GM21423 (cell line): Measurements from ENCODE around the gene C2orf72.
"Not testable (repeated sequence)": the region's sequence is repeated elsewhere in the genome, so short reads cannot be mapped to it uniquely, and the experiment has no call there.

Experiments used
- ATAC-seq: cut with Tn5 transposase; IDR thresholded peaks from one replicate; pipeline ENCODE4 v1.9.1; 2021; ENCODE audit warnings: mild to moderate bottlenecking, moderate library complexity; ENCODE audit not compliant: unreplicated experiment

The C2orf72 gene

GRCh38 chr2:231013820-231014219 lies 23.5 kb upstream of the C2orf72 start:
- ATAC-seq, result no peak

DNA sequence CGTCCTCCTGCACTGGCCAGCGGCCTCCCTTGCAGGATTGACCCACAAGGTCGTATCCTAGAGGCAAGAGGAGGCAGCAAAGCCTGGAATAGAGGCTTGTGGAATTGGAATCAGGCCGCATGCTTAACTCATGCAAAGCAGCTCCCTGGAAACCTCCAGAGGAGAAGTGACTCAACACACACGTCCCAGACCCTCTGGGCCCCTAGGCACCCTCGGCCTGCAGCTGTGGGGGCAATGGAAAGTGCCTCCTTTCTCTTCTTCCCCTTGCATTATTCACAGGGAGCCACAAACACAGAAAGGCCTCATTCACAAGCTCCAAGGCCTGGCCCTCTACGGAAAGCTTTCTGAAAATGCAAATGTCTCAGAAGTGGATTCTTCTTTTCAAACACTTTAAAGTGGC lies 21.8 kb upstream of the C2orf72 start:
- ATAC-seq, result no peak

GRCh38 chr2:231015926-231016325 lies 21.4 kb upstream of the C2orf72 start:
- ATAC-seq, result no peak

- ATAC-seq, result no peak
These were observed 20.6 kb upstream of the C2orf72 start for GRCh38 chr2:231016566-231017230.

GRCh38 chr2:231017231-231017598 lies 20.1 kb upstream of the C2orf72 start:
- ATAC-seq, result no peak

DNA sequence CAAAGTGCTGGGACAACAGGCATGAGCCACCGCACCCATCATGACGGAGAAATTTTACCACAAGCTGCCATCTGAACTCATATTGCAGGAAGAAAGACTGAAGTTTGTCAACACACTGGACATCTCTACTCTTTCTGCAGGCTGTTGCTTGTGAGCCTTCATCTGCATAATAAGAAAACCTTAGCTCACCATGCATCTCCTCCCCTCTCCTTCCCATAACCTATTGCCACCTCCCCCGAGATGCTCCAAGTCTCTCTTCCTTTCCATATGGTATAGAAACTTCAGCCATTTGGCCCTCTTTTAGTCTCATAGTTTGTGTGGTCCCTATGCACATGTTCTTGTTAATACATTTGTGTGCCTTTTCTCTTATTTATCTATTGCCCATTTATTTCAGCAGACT lies 19.1 kb upstream of the C2orf72 start:
- no peak for ATAC-seq

- not testable (repeated sequence) for ATAC-seq
These were observed 12.3 kb upstream of the C2orf72 start for GRCh38 chr2:231025059-231025458.

GRCh38 chr2:231028889-231029288 lies 8.4 kb upstream of the C2orf72 start:
- no peak for ATAC-seq

DNA sequence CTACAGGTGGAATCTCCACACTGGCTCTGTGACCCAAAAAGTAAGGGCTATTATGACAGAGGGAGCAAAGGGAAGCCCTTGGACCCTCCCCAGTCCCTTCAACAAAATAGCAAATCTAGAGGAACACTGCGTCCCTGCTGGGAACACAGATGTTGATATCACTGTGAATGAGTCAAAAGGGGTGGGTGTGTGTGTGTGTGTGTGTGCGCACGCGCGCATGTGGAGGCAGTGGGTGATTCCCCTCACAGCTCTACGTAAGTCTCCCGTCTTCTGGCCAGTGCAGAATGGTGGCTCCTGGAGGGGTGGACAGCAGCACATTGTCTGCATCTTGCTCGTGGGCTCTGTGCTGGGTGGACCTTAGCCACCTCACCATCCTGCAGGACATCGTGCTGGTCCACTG lies 7.8 kb upstream of the C2orf72 start:
- no peak for ATAC-seq

- ATAC-seq, result no peak
These were observed 6.6 kb upstream of the C2orf72 start for GRCh38 chr2:231030725-231031124.

DNA sequence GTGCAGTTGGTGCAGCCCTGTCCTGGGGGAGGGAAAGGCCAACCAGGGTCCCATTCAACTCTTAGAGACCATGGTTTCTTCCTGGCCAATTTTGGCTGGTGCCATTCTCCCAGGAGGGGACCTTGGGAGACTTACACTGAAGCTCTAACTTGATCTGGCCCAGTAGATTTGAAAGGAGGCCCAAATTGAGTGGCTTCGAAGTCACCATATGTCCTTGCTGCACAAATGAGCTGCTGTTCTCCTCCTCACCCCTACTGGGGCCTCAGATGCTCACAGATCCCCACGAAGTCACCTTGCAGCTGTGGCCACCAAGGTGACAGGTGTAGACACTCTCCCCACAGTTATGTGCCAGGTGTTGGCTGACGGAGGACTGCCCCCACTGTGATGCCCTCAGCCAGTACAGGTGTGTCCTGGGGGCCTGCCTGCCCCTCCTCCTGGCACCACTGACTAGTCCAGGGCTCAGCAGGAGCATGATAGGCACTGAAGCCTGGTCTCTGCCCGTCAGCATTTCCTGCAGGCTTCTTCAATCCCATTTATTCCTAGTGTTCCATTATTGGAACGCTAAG lies 4.7 kb upstream of the C2orf72 start:
- ATAC-seq, result no peak

DNA sequence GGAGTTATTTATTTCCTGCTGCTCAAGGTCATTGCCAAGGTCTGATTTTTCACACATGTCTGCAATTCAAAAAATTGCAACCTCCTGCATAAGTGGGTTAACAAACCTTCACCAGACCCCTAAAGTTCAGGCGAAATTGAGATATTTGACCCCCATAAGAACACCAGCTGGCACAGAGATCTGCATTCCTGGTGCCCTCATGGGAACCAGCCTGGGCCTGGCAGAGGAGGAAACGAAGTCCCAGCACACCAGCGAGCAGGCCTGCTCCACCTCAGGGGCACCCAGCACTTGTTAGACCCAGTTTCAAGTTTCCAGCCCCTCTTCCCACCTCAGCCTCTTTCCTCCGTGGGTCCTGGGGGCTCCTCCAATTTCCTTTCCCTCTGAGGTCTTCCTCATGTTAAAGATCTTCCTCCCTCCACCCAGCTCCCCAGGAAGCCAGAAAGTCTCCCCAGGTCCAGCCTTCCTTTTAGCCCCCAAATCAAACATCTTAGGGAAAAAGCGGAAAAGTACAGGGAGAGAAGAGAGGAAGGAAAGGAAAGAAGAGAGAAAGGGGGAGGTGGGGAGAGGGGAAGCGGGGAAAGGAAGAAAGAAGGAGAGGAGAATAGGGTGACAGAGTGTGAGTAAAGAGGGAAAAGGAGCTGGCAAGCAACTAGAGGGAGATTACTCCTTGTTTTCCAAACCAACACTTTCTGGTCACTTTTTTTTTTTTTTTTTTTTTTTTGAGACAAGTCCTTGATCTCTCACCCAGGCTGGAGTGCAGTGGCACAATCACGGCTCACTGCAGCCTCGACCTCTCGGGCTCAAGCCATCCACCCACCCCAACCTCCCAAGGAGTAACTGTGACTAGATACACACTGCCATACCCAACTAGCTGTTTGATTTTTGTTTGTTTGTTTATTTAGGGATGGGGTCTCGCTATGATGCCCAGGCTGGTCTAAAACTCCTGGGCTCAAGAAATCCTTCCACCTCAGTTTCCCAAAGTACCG lies 3.9 kb upstream of the C2orf72 start:
- ATAC-seq, result no peak

DNA sequence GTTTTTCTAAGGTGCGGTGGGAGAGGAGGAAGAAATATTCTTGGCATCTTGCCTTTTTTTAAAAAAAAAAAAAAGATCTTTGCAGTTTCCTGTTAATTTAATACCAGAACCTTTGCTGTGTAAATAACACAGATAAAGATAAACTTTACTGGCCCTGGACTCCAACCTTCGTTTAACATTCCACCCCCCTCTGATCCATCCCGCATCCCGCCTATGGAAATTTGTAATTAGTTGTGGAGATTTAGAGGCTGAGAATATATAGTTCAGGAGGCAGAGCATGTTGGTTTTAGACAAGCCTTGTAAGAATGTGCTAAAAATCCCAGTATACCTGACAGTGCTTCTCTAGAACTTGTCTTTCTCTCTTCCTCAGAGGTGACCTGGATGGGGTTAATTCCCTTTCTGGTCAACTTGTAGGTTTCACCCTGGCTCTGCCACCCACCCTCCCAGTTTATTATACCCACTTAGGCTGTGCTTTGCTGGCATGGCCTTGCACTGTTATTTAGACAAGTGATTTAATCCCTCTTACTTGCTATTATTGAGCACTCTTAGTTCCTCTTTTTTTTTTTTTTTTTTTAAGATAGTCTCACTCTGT lies 2.9 kb upstream of the C2orf72 start:
- ATAC-seq, result no peak

- ATAC-seq, result no peak
These were observed 1.2 kb upstream of the C2orf72 start for GRCh38 chr2:231036131-231036530.

DNA sequence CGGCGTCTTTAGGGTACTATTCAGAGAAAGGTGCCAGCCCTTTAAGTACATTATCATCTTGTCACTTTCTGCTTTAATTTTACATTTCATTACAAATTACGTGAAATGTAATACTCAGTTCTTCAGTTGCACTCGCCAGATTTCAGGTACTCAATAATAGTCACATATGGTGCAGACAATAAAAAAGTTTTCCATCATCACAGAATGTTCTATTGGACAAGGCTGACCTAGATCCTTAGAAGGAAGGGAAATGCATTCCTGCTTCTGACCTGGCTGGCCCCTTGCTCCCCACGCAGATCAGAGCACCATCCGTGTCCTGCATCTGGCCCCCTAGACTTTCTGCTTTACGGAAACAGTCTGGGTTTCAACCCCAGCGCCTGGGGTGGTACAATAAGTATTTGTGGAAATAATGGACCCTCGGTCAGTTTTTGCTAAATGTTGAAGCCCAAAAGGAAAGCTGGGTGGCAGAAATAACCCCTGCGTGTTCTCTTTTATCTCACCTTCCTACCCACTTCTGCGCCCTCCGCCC lies 681 bp upstream of the C2orf72 start:
- no peak for ATAC-seq

DNA sequence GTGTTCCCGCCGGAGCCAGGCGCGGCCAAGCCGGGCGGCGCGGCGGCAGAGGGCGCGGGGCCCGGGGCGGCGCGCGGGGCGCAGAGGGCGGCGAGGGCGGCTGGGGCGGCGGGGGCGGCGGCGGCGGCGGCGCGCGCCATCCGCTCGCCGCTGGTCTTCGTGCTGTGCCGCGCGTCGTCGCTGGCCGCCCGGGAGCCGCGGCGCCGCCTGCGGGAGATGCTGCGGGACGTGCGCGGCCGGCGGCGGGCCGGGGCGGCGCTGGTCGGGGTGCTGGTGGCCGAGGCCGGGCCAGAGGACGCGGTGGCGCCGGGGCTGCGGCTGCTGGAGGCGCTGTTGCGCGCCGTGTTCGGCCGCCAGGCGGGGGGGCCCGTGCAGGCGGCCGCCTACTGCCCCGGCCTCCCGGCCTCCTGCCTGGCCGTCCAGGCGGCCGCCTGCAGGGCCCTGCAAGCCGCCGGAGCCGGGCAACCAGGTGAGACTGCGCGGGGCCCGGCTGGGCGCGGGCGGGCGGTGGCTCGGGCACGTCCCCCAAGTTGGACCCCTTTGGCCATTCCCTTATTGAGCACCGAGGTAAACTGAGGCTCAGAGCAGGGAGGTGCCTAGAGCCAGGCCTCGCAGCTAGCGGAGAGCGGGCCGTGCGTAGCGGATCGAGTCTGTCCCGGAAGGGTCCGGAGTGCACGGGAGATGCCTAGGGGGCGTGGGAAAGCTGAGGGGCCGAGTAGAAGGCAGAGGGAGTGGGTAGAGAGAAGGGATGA lies 584 bp downstream of the C2orf72 start:
- ATAC-seq, result no peak

DNA sequence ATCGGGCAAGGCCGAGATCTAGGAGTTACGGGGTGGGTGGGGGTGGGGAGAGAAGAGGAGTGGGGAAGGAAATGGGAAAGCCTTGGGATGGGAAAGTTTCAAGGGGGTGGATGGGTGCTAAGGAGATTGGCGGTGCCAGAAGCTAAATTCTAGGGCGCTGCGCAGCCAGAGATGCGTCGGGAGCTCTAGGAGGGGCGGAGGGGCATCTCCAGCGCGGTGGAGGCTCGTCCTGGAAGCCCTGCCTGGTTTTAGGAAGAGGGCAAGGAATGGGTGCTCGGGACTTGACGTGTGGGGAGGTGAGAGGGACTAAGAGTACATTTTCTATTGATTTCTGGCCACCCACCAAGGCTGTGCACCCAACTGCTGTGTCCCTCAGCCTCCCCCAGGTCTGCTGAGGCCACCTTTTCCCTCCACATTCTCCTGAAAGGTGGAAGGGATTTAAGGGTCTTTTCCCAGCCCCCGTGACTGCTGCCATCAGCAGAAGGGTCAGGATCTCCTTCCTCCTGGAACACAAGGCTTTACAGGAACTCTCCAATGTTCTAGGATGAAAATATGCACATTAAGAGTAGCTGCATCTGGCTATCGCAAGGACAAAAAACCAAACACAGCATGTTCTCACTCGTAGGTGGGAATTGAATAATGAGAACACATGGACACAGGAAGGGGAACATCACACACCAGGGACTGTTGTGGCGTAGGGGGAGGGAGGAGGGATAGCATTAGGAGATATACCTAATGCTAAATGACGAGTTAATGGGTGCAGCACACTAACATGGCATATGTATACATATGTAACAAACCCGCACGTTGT lies 1.4 kb downstream of the C2orf72 start:
- no peak for ATAC-seq

DNA sequence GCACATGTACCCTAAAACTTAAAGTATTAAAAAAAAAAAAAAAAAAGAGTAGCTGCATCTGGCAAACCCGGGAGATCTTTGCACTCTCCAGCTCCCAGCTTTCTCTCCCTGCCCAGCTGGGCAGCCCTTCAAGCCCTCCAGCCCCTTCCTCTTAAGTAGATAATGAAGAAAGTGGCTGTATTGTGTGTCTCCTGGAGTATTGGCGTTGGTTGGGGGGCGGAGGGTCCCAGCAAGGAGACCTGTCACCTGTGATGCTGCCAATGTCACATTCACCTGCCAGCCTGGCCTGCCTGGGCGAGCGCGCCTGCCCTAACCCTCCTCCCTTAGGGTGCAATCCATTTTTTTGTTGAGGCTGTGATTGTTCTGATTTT lies 2.0 kb downstream of the C2orf72 start:
- no peak for ATAC-seq

DNA sequence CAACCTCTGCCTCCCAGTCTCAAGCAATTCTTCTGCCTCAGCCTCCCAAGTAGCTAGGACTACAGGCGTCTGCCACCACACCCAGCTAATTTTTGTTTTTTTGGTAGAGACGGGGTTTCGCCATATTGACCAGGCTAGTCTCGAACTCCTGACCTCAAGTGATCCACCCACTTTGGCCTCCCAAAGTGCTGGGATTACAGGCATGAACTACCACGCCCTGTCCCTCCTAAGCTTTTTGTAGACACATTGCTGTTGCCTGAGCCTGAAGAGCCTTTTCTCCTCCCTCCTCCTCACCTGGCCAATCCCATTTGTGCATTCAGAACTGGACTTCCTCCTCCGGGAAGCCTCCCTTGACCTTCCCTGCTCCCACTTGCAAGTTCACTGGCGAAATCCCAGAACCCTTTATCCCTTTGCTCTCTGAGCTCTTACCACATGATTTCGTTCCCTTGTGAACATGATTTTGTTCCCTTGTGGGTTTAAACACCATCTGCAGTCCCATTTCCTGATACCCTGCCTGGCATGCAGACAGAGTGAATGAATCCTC lies 2.6 kb downstream of the C2orf72 start:
- no peak for ATAC-seq
